NK-92 (cell line): Measurements from ENCODE around the gene TRIM61.
"Not testable (repeated sequence)": the region's sequence is repeated elsewhere in the genome, so short reads cannot be mapped to it uniquely, and the experiment has no call there.

Experiments
- DNase-seq: peaks from one replicate; lab custom pipeline; 2025; ENCODE audit not compliant: unreplicated experiment; lab: John Stamatoyannopoulos, UW

Gene TRIM61

GRCh38 chr4:164959421-164959820 is 18.0 kb downstream of the TRIM61 start:
- DNase-seq, result not testable (repeated sequence)

GRCh38 chr4:164956766-164957643 is 20.5 kb downstream of the TRIM61 start:
- no peak for DNase-seq

GRCh38 chr4:164955107-164955805 is 22.2 kb downstream of the TRIM61 start:
- no peak for DNase-seq

- no peak for DNase-seq
Measured at GRCh38 chr4:164952551-164952950, 24.9 kb downstream of the TRIM61 start.

GRCh38 chr4:164949448-164950143 is 27.9 kb downstream of the TRIM61 start:
- DNase-seq, result no peak

GRCh38 chr4:164948975-164949374 is 28.5 kb downstream of the TRIM61 start:
- no peak for DNase-seq

GRCh38 chr4:164948006-164948405 is 29.5 kb downstream of the TRIM61 start:
- not testable (repeated sequence) for DNase-seq

GRCh38 chr4:164946810-164947209 is 30.6 kb downstream of the TRIM61 start:
- no peak for DNase-seq

GRCh38 chr4:164945146-164945545 is 32.3 kb downstream of the TRIM61 start:
- DNase-seq, result no peak

GRCh38 chr4:164943192-164943591 is 34.3 kb downstream of the TRIM61 start:
- no peak for DNase-seq

- no peak for DNase-seq
Measured at GRCh38 chr4:164937576-164938270, 39.7 kb downstream of the TRIM61 start.

GRCh38 chr4:164935865-164936606 is 41.4 kb downstream of the TRIM61 start:
- DNase-seq, result not testable (repeated sequence)

GRCh38 chr4:164935363-164935762 is 42.1 kb downstream of the TRIM61 start:
- DNase-seq, result no peak

- DNase-seq, result no peak
Measured at GRCh38 chr4:164933244-164933643, 44.2 kb downstream of the TRIM61 start.

GRCh38 chr4:164931551-164932324 is 45.7 kb downstream of the TRIM61 start:
- no peak for DNase-seq

GRCh38 chr4:164930647-164931046 is 46.8 kb downstream of the TRIM61 start:
- no peak for DNase-seq

GRCh38 chr4:164927101-164927500 is 50.4 kb downstream of the TRIM61 start:
- DNase-seq, result not testable (repeated sequence)

GRCh38 chr4:164926301-164926700 is 51.2 kb downstream of the TRIM61 start:
- DNase-seq, result no peak

GRCh38 chr4:164924670-164925238 is 52.7 kb downstream of the TRIM61 start:
- DNase-seq, result no peak
